Measurements from ENCODE around the gene WWOX.

WWOX gene

DNA sequence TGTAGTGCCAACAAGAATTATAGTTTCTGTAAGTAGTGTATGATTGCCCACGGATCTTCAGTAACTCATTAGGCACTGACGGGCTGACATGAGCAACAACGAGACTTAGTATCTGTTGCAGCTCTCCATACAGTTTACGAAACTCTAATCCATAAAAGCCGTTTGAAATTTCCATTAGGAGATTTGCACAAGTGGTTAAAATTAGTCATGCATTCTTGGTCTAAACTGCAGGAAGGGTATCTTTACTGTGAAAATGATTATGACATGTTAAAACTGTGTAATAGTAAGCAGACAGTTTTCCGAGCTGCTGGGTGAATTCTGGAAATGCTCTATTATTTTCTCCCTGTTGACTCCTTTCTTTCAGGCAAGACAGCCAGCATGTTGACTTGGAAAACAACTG, 605.0 kb downstream of the WWOX start:
- no peak for DNase-seq (ENCODE audit: low read depth in 1 of 2, low spot score in 1 of 2)

DNA sequence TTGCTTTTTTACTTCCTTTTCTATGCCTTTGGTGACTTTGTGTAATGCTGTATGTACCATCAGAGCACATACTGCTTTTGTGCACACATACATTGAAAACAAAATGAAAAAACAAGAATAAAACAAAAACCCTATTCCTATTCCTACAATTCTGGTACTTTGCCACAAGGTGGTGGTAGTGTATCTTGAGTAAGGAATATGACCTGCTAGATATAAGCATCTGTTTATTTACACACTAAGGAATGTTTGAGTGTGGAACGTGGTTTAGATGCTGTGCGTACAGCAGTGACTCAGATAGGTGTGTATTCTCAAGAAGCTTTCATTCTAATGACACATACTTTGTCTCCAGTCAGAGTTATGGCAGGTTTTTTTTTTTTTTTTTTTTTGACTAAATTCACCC, 606.2 kb downstream of the WWOX start:
- peak in 1 of 2 donors; percentile 5 for DNase-seq (ENCODE audit: low read depth in 1 of 2, low spot score in 1 of 2)

DNA sequence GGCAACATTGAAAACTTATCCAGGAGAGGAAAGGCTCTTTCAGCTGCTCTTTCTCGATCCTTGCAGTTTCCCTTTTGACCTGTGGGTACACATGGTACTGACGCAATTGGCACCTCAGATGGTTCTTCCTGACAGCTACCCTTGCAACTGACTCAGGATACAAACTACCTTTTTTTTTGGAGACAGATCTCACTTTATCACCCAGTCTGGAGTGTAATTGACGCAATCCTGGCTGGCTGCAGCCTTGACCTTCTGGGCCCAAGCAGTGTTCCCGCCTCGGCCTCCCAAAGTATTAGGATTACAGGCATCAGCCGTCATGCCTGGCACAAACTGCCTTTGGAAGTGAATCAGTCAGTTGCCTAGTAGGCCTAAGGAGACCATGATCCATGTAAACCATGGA, 607.2 kb downstream of the WWOX start:
- DNase-seq (ENCODE audit: low read depth in 1 of 2, low spot score in 1 of 2) = no peak

DNA sequence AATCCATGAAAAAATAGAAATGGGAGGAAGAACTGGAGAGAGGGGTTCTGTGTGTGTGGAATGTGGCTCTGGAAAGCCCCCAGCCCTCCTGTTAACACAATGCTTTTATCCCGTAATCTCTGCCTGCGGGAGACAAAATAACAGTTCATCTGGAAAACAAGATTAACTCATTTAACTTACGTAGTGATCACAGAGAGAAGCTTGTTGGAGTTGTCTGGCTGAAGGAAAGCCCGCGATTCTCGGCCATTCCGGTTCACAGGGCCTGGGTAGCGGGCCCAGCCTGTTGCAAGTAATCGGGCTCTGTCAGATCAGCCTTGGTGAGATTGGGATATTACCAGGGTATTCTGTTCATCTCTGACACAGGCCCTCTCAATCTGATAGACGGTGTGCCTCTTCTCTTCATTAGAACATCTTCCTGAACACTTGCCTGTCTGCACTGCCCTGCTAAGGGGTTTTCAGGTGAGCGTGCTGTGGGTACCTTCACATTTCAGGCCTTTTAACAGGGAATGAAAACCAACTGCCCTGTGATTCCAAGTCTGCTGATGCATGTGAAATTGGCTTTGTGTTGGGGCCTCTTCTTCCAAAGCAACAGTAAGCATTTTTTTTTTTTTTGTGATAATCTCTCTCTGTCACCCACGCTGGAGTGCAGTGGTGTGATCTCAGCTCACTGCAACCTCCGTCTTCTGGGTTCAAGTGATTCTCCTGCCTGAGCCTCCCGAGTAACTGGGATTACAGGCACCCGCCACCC, 609.9 kb downstream of the WWOX start:
- no peak for DNase-seq (ENCODE audit: low read depth in 1 of 2, low spot score in 1 of 2)

DNA sequence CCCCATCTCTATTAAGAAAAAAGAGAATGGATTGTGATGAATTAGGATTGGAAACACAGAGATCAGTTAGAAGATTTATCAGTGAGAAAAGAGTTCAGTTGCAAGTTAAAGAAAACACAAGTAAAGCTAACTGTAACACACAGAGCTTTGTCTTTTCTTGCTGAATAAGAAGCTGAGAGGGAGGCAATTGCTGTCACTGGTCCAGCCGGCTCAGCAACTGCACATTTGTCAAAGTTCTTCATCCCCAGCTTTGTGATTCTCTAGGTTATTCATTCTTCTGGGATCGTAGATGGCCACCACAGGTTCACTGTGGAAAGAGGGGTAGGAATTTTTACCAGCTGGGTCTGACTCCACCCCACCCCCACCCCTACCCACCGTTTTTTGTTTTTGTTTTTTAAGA, 615.7 kb downstream of the WWOX start:
- no peak for DNase-seq (ENCODE audit: low read depth in 1 of 2, low spot score in 1 of 2)

DNA sequence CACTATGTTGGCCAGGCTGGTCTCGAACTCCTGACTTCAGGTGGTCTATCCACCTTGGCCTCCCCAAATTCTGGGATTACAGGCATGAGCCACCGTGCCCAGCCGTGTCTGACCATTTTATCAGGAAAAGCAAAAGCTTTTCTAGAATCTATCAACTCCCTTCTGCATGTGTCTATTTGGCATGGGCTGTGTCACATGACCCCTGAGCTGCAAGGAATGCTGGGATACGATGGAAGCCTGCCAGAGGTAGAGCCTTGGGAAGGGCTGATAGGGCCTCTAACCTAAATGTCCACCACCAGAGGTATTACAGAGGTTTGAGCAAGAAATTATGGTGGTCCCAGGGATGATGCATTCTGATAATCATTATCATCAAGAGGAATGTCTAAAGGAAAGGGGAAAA, 616.2 kb downstream of the WWOX start:
- no peak for DNase-seq (ENCODE audit: low read depth in 1 of 2, low spot score in 1 of 2)

DNA sequence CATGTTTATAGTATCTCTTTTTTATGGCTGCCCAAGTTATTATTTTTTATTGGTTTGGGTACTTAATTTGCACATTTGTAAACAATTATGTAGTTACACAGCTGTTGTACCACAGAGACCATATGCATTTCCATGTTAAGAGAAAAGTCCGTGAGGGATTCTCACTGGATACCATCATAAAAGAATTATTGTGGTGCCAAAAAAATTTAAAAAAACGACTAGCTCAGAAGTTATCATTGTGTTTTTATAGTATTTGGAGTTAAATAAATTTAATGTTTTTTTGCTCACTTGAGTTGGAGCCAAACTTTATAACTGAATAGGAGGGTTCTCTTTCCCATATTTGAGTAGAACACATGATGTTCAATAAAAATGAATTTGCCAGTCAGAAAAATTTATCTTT, 618.7 kb downstream of the WWOX start:
- no peak for DNase-seq (ENCODE audit: low read depth in 1 of 2, low spot score in 1 of 2)

DNA sequence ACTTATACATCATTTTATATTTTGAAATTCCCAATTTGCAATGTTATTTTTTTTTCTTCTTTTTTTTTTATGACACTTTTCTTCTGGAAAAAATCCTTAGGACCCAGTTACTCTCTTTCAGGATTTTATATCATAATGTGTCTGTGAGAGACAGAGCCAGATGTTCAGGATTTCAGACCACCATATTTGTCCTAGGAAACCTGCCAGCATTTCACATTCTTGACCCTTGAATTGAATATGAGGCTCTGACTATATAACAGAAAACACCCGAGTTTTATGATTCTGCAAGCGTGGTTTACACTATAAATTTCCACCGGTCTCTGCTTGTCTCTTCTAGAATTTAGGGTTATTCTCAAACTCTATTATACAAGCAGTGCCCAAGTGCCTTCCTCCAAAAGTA, 621.0 kb downstream of the WWOX start:
- no peak for DNase-seq (ENCODE audit: low read depth in 1 of 2, low spot score in 1 of 2)

DNA sequence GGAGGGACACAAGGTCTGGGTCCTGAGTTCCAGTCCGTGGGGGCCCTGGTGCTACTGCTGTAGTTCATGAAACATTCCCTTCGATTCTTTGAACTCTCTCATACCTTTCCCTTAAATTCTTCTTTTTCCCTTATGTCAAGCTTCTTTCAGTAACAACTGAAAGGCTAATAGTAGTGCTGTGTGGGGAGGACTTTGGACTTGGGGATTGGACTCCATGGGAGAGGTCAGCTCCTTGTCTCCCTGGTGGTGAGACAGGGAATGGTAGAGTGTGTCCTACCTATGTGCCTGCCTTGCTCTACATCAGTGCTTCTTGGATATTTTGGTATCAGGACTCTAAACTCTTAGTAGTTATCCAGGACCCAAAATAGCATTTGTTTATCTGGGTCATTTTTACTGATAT, 628.1 kb downstream of the WWOX start:
- DNase-seq (ENCODE audit: low read depth in 1 of 2, low spot score in 1 of 2) = no peak

DNA sequence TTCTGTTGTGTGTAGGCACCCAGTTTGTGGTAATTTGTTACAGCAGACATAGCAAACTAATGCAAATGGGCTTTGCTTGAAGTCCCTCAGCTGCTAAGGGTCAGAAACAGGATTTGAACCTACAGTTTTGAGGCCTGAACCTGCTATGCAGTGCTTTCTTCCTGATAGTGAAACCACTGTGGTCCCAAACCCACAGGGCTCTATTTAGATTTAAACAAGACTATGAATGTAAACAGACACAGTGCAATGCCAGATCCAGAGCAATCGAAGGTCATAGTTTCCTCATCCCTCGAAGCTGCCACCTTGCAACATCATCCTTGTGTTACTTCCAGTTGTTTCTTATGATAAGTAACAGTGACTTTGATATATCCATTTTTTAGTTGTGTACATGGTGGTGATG, 630.2 kb downstream of the WWOX start:
- no peak for DNase-seq (ENCODE audit: low read depth in 1 of 2, low spot score in 1 of 2)

DNA sequence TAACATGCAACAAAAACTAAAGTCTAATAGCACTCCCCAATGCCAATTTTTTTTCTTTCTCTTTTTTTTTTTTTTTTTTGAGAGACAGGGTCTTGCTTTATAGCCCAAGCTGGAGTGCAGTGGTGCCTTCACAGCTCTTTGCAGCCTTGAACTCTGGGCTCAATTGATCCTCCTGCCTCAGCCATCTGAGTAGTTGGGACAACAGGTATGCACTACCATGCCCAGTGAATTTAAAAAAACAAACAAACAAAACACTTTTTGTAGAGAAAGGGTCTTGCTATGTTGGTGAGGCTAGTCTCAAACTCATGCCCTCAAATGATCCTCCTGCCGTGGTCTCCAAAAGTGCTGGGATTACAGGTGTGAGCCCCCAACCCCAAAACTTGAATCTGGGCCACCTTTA, 632.3 kb downstream of the WWOX start:
- DNase-seq (ENCODE audit: low read depth in 1 of 2, low spot score in 1 of 2) = no peak

DNA sequence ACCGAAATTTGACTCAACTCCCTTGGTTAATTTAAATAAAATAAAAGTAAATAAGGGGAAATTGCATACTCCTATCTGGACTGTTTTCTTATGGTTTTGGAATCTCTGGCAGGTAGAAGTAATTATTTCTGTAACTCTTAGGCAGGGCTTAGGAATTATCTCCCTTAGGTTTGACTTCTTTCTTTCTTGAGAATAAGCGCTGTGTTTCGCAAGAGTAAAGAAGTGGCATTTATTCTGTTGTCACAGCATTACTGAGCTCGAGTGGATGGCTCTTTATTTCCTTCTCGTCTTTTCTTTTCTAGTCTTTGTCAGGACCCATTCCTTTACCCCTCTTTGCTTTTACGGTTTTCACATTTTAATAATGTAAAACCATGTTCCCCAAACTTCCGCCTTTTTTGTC, 633.2 kb downstream of the WWOX start:
- no peak for DNase-seq (ENCODE audit: low read depth in 1 of 2, low spot score in 1 of 2)

DNA sequence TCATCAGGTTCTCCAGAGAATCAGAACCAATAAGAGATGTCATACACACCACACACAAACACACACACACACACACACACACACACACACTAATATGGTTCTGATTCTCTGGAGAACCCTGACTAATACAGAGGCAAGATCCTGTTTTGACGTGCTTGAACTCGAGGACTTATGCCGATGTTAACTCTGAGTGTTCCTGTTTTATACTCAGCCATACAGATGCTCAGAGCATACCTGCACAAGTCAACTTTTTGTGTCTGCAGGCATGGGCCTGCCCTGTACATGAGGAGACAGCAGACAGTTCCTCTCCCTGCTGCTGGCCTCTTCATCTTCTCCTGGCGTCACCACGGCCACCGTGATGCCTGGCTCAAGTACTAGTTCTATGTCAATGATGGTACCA, 635.9 kb downstream of the WWOX start:
- no peak for DNase-seq (ENCODE audit: low read depth in 1 of 2, low spot score in 1 of 2)

DNA sequence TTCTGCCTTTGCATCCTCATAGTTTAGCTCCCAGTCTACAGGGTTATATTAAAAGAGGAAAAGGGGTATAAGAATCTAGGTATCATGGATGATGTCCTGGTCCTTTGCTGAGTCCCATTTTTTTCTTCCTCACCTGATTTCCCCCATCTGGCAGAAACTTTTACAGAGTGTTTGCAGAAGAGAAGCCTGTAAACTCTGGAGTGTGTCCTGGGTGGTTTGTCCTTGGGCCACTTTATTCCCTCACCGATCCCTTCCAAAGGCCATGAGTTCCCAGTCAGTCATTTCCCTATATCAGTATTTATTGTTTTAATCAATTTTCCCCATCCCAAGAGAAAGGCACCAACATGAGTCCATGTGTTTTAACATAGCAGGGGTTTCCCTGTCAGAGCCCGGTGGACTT, 638.2 kb downstream of the WWOX start:
- DNase-seq (ENCODE audit: low read depth in 1 of 2, low spot score in 1 of 2) = no peak

DNA sequence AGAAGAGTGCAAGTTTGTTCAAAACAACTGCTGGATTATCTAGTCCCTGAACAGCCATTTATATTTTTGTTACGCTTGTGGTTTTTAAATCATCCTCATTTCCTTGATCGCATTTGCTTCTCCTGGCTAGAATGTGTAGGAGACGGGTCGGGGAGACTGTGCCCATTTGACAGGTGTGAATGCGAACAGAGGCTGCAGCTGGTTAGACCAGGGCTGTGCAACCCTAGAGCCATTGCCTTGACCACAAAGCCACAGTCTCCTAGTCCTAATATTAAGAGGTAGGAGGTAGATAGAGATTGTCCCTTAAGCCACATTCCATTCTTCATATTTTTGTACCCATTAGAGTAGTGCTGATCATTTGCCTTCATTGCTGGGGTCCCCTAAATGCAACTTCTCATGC, 639.1 kb downstream of the WWOX start:
- no peak for DNase-seq (ENCODE audit: low read depth in 1 of 2, low spot score in 1 of 2)

DNA sequence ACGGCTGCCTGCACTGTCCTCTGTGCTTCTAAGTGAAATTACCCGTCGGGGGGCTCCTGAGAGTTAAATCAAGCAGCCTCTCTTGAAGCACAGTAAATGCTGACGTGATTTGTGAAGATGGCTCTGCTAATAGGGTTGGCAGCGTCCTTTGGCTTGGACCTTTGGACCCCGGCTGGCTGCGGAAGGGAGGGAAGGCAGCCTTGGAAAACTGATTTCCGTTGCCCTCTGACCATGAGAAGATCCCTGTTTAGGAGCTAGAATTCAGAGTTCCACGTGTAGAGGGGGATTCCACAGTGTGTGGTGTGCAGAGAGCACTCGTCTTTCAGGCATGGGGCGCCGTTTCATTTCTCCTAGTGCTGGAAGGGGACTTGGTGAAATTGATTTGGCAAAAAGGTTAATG, 640.8 kb downstream of the WWOX start:
- DNase-seq (ENCODE audit: low read depth in 1 of 2, low spot score in 1 of 2) = no peak

DNA sequence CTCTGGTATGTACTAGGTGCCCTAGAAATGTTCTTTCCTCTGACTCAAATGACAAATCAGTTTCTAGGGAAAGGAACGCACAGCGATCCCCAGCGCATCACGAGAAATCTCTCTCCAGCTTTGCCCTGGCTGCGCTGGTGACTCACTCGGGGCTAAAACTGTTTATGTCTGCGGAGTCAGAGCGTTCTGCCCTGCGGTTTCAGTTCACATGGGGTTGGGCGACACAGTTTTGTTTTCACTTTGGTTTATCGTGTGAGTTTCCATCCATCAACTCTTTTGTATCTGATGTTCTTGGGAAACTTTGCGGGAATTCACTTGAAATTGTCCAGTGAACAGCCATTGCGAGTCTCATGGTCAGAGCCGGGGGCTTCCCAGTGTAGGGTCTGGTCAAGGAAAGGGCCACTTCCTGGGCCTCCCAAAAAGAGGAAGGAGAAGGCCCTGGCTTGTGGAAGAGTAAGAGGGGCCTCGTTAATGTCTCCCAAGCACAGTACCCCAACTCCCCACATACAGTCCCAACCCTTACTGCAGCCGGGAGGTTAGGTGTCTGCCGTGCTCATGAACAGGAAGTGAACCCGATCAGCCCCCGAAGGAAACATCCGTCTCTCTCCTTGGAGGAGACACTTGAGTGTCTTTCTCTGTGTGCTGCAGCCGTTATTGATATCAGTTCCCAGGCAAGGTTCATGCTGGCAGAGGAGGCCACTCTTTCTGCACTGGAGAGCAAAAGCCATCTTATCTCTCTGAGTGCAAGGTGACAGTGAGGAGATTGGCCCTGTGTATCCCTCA, 643.2 kb downstream of the WWOX start:
- peak; percentile 63 to 75 for DNase-seq (ENCODE audit: low read depth in 1 of 2, low spot score in 1 of 2)

DNA sequence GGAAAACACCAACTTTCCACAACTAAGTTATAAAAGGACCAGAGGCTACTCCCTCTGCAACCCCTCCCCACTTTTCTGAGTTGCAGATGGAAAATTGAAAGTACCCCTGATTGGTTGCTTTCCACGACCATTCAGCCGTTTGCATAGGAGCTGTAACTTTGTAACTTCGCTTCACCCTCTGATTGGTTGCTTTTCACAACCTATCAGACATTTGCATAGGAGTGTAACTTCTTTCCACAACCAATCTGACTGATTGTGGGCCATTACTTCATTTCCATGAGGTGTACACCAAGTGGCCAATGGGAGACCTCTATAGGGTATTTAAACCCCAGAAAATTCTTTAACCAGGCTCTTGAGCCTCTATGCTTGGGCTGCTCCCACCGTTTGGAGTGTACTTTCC, 644.1 kb downstream of the WWOX start:
- no peak for DNase-seq (ENCODE audit: low read depth in 1 of 2, low spot score in 1 of 2)

DNA sequence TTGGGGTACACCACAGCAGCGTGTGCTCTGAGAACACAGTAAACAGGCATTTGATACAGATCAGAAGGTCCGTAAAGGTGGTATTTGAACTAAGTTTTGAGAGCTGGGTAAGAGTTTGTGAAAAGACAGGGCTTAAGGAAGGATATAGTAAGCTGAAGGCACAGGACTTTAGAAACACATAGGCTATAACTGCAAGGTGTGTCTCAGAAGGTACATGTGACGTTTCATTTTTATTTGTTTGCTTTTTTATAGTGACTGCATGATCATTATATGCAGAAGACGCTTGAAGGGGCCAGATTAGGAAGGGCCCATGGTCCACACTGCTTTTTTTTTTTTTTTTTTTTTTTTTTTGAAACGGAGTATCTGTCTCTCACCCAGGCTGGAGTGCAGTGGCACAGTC, 644.6 kb downstream of the WWOX start:
- DNase-seq (ENCODE audit: low read depth in 1 of 2, low spot score in 1 of 2) = no peak

DNA sequence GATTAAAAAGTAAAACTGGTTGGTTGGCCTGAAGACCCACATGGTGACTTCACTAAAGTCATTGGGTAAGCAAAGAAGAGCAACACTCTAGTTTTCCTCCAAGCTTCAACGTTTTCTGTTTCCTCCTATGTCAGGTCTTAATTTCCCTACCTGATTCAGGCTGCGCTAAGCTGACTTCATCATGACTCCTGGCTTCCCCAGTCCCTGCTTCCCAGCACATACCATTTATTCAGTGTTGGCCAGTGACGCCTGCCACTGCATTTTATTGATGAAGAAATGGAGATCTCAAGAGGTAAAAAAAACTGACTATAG, 645.3 kb downstream of the WWOX start:
- no peak for DNase-seq (ENCODE audit: low read depth in 1 of 2, low spot score in 1 of 2)

DNA sequence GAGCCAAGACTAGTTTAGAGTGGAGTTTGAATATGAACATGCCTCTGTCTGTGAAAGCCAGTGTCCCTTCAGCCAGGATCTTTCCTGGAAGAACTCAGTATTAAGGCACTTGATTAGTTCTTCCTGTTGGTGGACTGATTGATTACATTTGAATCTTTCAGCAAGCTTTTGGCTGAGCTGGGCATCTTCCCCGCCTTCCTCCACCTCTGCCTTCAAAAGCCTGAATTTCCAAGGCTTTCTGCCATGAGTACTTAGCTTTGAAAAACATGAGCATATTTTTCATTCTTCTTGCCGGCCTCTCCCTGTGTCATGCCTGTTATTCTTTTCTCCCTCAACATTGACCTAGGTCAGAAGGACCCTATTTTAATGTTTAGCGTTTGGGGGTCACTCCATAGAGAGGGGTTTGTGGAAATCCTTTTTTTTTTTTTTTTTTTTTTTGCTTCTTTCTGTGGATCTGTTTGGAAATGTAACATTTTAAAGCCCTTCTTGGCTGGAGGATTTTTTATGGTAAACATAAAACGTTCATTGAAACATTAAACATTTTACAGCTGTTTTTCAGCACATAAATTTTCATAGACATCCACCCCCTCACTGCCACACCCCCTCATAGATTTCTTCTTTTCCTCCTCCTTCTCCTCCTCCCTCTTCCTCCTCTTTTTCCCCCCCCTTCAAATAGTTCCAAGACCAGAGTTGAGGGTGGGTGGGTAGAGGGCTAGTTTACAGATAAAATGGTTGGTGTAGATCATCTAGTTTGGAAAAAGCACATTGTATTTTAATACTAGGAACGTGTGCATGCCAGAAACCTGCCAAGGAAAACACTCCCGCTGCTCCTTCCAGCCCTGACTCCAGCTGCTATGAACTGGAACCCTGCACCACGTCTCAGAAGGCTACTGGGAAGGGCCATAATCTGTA, 645.9 kb downstream of the WWOX start:
- DNase-seq (ENCODE audit: low read depth in 1 of 2, low spot score in 1 of 2) = no peak

DNA sequence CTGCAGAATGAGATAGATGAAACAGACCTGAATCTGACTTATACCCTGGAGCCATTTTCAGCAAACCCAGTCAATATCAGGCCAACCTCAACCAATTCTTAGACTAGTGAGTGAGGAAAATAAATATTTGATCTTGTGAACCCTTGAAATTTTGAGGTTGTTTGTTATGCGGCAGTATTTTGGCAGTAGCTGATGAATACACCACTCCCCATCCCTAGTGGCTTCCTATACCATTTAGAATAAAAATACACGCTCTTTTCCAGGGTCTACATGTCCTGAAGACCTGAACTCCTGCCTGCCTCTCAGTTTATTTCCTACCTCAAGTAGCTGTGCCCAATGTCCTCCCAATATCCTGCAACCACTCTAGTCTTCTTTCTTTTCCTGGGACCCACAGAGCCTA, 647.3 kb downstream of the WWOX start:
- DNase-seq (ENCODE audit: low read depth in 1 of 2, low spot score in 1 of 2) = no peak

Measured in activated T-helper 1 cell treated with anti-CD3 and anti-CD28 coated beads, Interleukin-2, amount 50 U/mL, for 16 hours (primary cell).